Retinal pigment epithelial cell (primary cell): Measurements from ENCODE around the gene TXNDC5.

Source experiments
- DNase-seq: peaks from one replicate; pipeline ENCODE4 v3.0.0-alpha.2; 2010; ENCODE audit warnings: low read depth
- H3K4me3 ChIP-seq: 2 replicates; pipeline ENCODE4 v1.5.1; 2011; ENCODE audit warnings: mild to moderate bottlenecking, low read length, control low read depth, moderate library complexity
- TF ChIP-seq, protein P1 (sequence below): conservative IDR thresholded peaks from 2 replicates; pipeline ENCODE4 v1.5.1; 2011; ENCODE audit warnings: low read depth, low read length, control low read depth, inconsistent platforms

Gene TXNDC5

GRCh38 chr6:7836371-7837026 lies 74.1 kb downstream of the TXNDC5 start:
- no peak overlapping the region for H3K4me3 ChIP-seq
- DNase-seq = no peak
- TF ChIP-seq, protein P1, sequence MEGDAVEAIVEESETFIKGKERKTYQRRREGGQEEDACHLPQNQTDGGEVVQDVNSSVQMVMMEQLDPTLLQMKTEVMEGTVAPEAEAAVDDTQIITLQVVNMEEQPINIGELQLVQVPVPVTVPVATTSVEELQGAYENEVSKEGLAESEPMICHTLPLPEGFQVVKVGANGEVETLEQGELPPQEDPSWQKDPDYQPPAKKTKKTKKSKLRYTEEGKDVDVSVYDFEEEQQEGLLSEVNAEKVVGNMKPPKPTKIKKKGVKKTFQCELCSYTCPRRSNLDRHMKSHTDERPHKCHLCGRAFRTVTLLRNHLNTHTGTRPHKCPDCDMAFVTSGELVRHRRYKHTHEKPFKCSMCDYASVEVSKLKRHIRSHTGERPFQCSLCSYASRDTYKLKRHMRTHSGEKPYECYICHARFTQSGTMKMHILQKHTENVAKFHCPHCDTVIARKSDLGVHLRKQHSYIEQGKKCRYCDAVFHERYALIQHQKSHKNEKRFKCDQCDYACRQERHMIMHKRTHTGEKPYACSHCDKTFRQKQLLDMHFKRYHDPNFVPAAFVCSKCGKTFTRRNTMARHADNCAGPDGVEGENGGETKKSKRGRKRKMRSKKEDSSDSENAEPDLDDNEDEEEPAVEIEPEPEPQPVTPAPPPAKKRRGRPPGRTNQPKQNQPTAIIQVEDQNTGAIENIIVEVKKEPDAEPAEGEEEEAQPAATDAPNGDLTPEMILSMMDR = no peak

DNA sequence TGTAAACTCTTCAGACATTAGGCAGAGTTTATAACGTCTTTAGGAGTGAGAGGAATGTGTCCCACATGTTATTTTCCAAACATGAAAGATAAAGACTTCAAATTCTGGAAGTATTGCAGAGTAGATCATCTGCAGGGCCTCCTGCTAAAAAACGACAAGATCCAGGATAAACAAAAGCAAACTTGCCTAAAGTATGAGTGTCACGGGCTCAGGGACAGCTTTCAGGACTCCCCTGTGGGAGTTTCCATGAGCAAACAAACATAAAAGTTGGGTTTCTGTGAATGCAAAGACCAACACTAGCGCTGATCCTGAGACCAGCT lies 76.9 kb downstream of the TXNDC5 start:
- no peak for DNase-seq
- no peak overlapping the region for H3K4me3 ChIP-seq
- TF ChIP-seq, protein P1 = no peak

- no peak for DNase-seq
- H3K4me3 ChIP-seq = no peak overlapping the region
- TF ChIP-seq, protein P1 = no peak
These were observed 77.5 kb downstream of the TXNDC5 start for GRCh38 chr6:7832904-7833750.
